DND-41 (cell line): ENCODE results near the gene GUCA2B.

Source experiments
- ATAC-seq: fragments of 200-7000 bp; cut with Tn5 transposase; 3 replicates; pipeline ENCODE4 v1.9.1; 2021; ENCODE audit warnings: low read depth; ENCODE audit not compliant: insufficient read depth
- DNase-seq: peaks from one replicate; pipeline ENCODE4 v3.0.0-alpha.2; 2020
- H2AFZ ChIP-seq: 2 replicates; pipeline ENCODE4 v1.6.0; 2012; ENCODE audit warnings: low read depth, low read length
- H3K27ac ChIP-seq: 2 replicates; pipeline ENCODE4 v1.5.1; 2012; ENCODE audit warnings: low read length, inconsistent platforms
- H3K27me3 ChIP-seq: fragments of 200-600 bp; sonication (generic); 2 replicates; pipeline ENCODE4 v1.6.0; 2012; ENCODE audit warnings: low read length, mild to moderate bottlenecking, inconsistent platforms; ENCODE audit not compliant: insufficient read depth, poor library complexity
- H3K36me3 ChIP-seq: 2 replicates; pipeline ENCODE4 v1.5.1; 2012; ENCODE audit warnings: low read length, inconsistent platforms; ENCODE audit not compliant: insufficient read depth
- H3K4me1 ChIP-seq: 2 replicates; pipeline ENCODE4 v1.5.1; 2012; ENCODE audit warnings: mild to moderate bottlenecking, low read length; ENCODE audit not compliant: insufficient read depth
- H3K4me2 ChIP-seq: 2 replicates; pipeline ENCODE4 v1.6.0; 2012; ENCODE audit warnings: mild to moderate bottlenecking, moderate library complexity, low read length, inconsistent platforms; ENCODE audit not compliant: insufficient read depth
- H3K4me3 ChIP-seq, 2 experiments: fragments of 200-600 bp in 1 of 2; shearing (Covaris generic) in 1 of 2; 2 replicates each; pipeline ENCODE4 v1.5.1; 2012 to 2016; ENCODE audit warnings: inconsistent platforms in 2 of 2, low read length in 2 of 2, mild to moderate bottlenecking in 2 of 2, low read depth in 1 of 2, moderate library complexity in 1 of 2
- H3K79me2 ChIP-seq: 2 replicates; pipeline ENCODE4 v1.6.0; 2012; ENCODE audit warnings: low read length, inconsistent platforms; ENCODE audit not compliant: insufficient read depth
- H3K9ac ChIP-seq: 2 replicates; pipeline ENCODE4 v1.6.0; 2012; ENCODE audit warnings: low read depth, mild to moderate bottlenecking, inconsistent platforms, low read length, moderate library complexity
- H3K9me3 ChIP-seq: 2 replicates; pipeline ENCODE4 v1.5.1; 2012; ENCODE audit warnings: low read length, moderate library complexity, mild to moderate bottlenecking, inconsistent platforms; ENCODE audit not compliant: insufficient read depth, severe bottlenecking
- H4K20me1 ChIP-seq: 2 replicates; pipeline ENCODE4 v1.6.0; 2012; ENCODE audit warnings: low read length; ENCODE audit not compliant: insufficient read depth
- CTCF ChIP-seq: IDR thresholded peaks from 2 replicates; pipeline ENCODE4 v1.5.1; 2012; ENCODE audit warnings: borderline replicate concordance, low read length, moderate library complexity, mild to moderate bottlenecking; ENCODE audit not compliant: poor library complexity, severe bottlenecking; ENCODE audit errors: extremely low read depth
- EZH2 ChIP-seq: IDR thresholded peaks from 3 replicates; pipeline ENCODE4 v1.6.1; 2012; ENCODE audit warnings: borderline replicate concordance, low read depth, mild to moderate bottlenecking, moderate library complexity, low read length, inconsistent platforms; ENCODE audit not compliant: severe bottlenecking

GUCA2B gene

GRCh38 chr1:42176902-42177519 is 23.8 kb downstream of the GUCA2B start:
- TF ChIP-seq CTCF (peak; percentile 82), EZH2 (no peak)

GRCh38 chr1:42177541-42177981 is 24.4 kb downstream of the GUCA2B start:
- Histone ChIP-seq H2AFZ (no peak overlapping the region), H4K20me1 (no peaks in the 10 kb centered on the region), H3K9me3 (no peaks in the 10 kb centered on the region), H3K79me2 (no peaks in the 10 kb centered on the region), H3K36me3 (peaks cover 25% of the 10 kb centered on the region), H3K4me2 (no peak overlapping the region), H3K27ac (no peak overlapping the region), H3K4me3 (no peak overlapping the region), H3K4me1 (no peaks in the 10 kb centered on the region), H3K27me3 (no peaks in the 10 kb centered on the region), H3K9ac (no peak overlapping the region)
- no peak for TF ChIP-seq EZH2
- TF ChIP-seq CTCF: no peak
- ATAC-seq (no peak), DNase-seq (no peak)

More at GRCh38 chr1:42176902-42177519, 23.8 kb downstream of the GUCA2B start:
- Histone ChIP-seq H3K9me3 (no peaks in the 10 kb centered on the region), H3K4me1 (no peaks in the 10 kb centered on the region), H4K20me1 (no peaks in the 10 kb centered on the region), H3K27ac (no peak overlapping the region), H3K36me3 (peaks cover 24% of the 10 kb centered on the region), H2AFZ (no peak overlapping the region), H3K79me2 (no peaks in the 10 kb centered on the region), H3K9ac (no peak overlapping the region), H3K27me3 (no peaks in the 10 kb centered on the region), H3K4me3 (no peak overlapping the region), H3K4me2 (no peak overlapping the region)
- ATAC-seq (peak; percentile 72), DNase-seq (no peak)

GRCh38 chr1:42178249-42178648 is 25.0 kb downstream of the GUCA2B start:
- H3K27ac ChIP-seq: no peak overlapping the region
- H3K4me1 ChIP-seq: no peaks in the 10 kb centered on the region
- no peaks in the 10 kb centered on the region for H3K27me3 ChIP-seq
- H3K36me3 ChIP-seq: peaks cover 25% of the 10 kb centered on the region
- H3K4me2 ChIP-seq: no peak overlapping the region
- H2AFZ ChIP-seq: no peak overlapping the region
- H3K9ac ChIP-seq: no peak overlapping the region
- no peaks in the 10 kb centered on the region for H3K79me2 ChIP-seq
- H4K20me1 ChIP-seq: no peaks in the 10 kb centered on the region
- DNase-seq (no peak), ATAC-seq (no peak)
- H3K9me3 ChIP-seq: no peaks in the 10 kb centered on the region
- no peak for TF ChIP-seq CTCF
- no peak for TF ChIP-seq EZH2
- no peak overlapping the region for H3K4me3 ChIP-seq

GRCh38 chr1:42179275-42179674 is 26.1 kb downstream of the GUCA2B start:
- H3K4me2 ChIP-seq: no peak overlapping the region
- H3K4me3 ChIP-seq: no peak overlapping the region
- no peak overlapping the region for H2AFZ ChIP-seq
- no peaks in the 10 kb centered on the region for H3K79me2 ChIP-seq
- no peaks in the 10 kb centered on the region for H4K20me1 ChIP-seq
- TF ChIP-seq EZH2: no peak
- TF ChIP-seq CTCF: no peak
- H3K9me3 ChIP-seq: no peaks in the 10 kb centered on the region
- no peaks in the 10 kb centered on the region for H3K27me3 ChIP-seq
- H3K36me3 ChIP-seq: peaks cover 31% of the 10 kb centered on the region
- H3K9ac ChIP-seq: no peak overlapping the region
- DNase-seq (no peak), ATAC-seq (no peak)
- H3K4me1 ChIP-seq: no peaks in the 10 kb centered on the region
- no peak overlapping the region for H3K27ac ChIP-seq
